ENCODE results near the gene MSANTD1.
"Not testable (repeated sequence)": the region's sequence is repeated elsewhere in the genome, so short reads cannot be mapped to it uniquely, and the experiment has no call there.

Gene MSANTD1

DNA sequence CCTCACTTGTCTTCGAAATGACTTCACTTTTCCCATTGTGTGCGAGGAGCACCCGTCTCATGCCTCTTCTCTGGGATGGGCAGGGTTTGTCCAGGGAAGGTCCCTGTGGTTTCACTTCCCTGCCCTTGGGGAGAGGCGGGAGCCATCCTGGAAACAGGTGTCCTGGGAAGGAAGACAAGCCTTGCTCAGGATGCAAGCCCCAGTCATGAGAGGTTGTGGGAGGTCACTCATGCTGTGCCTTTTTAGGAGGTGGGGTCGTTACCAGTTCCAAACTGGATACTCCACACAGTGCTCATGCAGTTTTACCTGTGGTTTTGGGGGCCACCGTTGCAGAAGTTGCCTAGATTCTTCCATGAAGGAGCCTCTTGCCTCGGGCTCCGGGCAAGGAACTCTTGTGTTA is 47.7 kb downstream of the MSANTD1 start:
- no peak for DNase-seq
- in situ Hi-C loops (cut with MboI; ENCODE audit: low pct_unique_long_range_greater_than_20kb, low sequenced_read_pairs) = no loop called here

DNA sequence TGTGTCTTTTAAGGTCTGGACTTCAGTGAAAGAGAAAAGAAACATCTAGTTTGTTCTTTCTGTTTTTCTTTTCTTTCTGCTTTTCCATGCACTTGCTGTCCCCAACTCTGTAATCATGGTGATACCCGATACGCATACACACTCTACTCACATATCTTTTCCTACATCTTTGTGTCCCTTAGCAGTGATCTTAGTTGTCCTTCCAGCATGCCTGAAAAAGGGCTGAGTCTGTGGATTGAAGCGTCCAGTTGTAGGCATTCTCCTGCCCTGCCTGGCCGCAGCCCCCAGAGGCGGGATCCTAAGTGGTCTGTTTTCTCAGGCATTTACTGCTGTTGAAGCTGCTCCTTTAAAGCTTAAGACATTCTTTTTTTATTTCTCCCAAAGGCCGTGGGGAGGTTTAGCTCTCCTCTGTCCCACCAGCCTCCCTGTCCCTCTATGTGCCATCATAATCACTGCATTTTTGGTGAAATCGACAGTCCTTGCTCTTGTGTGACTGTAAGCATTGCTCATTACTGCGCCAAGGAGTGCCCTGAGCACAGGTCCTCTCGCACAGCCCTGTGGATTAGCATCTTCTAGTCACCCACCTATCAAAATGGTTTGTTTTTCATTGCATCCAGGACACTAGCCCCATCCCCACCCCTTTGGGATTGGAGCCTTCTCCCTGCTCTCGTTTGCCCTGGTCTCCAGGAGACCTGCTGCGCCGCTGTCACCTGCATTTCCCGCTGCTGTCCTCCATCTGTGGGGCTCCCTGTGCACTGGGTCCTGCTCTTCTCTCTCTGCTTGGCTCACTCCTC is 48.3 kb downstream of the MSANTD1 start:
- DNase-seq = no peak
- in situ Hi-C loops (cut with MboI; ENCODE audit: low pct_unique_long_range_greater_than_20kb, low sequenced_read_pairs) = no loop called here

DNA sequence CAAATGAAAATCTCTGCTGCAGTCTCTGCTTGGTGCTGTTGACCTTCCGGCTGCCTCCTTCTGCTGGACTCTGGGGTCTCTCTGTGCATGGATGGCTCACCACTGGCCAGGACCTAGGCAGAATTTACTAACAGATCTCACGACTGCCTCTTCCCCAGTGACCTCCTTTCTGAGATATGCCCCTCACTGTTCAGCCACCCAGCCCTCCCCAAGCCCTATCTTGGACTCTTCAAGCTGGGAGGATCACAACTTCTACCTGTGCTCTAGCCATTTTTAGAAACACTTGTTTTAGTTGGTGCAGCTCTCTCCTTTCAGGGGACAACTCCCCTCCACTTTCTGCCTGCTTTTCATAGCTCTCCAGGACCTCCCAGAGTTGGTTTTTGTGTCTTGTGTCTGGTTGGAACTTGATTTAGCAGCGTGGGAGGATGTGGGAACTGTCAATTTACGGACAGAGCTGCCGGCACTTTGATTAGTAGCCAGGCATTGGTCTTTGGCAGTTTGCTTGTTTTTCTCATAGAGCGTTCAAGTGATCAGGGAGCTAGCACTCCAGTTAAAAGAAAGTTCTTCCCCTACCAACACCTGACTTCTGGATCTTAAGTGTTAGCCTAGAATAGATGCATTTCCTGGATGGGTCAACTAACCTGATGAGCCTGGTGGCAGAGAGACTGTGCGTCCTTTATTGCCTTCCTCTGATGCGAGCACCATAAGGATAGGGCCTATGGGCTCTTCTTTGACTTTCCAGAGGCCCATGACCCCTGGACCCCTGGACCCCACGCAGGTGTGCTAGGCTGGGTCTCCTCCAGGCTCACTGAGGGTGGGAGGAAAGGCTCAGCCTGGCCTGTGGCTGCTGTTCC is 50.4 kb downstream of the MSANTD1 start:
- in situ Hi-C loops (cut with MboI; ENCODE audit: low pct_unique_long_range_greater_than_20kb, low sequenced_read_pairs) = no loop called here
- no peak for DNase-seq

DNA sequence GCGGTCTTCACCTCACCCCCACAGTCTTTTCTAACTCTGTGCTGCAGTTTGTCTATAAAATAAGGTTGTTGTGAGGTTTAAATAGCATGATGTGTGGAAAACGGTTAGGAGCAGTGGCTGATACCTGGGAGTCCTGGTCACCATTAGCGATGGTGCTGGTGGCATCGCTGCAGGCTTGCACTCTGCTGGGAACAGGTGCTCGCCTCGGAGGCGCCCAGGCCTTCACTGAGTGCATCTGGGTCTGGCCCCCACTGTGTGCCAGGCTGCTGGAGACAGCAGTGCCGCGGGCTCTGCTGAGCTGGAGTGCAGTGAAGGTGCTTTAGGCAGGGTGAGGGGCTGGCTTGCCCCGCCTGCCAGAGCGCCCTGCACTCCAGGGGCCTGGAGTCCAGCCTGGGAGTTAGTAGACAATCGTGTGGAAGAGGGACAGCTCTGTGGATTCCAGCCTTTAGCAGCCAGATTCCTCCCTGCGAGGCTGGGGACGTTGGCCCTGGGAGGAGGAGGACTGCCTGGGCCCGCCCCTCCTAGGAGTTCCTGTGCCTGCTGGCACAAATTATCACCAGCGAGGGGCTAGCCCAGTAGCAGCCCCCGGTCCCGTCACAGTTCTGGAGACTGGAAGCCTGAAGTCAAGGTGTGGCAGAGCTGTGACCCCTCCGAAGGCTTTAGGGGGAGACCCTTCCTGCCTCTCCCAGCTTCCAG is 51.2 kb downstream of the MSANTD1 start:
- in situ Hi-C loops (cut with MboI; ENCODE audit: low pct_unique_long_range_greater_than_20kb, low sequenced_read_pairs) = no loop called here
- DNase-seq = no peak

DNA sequence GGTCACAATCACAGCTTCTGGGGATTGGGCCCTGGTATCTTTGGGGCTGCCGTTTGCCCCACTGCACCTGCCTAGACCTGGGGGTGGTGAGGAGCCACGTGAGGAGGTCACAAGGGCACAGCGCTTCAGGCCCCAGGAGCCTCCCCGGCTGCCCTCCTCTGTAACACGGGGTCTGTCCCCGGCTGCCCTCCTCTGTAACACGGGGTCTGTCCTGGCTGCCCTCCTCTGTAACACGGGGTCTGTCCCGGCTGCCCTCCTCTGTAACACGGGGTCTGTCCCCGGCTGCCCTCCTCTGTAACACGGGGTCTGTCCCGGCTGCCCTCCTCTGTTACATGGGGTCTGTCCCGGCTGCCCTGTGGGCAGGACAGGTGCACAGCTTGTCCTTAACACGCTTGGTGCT is 51.9 kb downstream of the MSANTD1 start:
- DNase-seq; in situ Hi-C loops (cut with MboI; ENCODE audit: low pct_unique_long_range_greater_than_20kb, low sequenced_read_pairs): not testable (repeated sequence)

DNA sequence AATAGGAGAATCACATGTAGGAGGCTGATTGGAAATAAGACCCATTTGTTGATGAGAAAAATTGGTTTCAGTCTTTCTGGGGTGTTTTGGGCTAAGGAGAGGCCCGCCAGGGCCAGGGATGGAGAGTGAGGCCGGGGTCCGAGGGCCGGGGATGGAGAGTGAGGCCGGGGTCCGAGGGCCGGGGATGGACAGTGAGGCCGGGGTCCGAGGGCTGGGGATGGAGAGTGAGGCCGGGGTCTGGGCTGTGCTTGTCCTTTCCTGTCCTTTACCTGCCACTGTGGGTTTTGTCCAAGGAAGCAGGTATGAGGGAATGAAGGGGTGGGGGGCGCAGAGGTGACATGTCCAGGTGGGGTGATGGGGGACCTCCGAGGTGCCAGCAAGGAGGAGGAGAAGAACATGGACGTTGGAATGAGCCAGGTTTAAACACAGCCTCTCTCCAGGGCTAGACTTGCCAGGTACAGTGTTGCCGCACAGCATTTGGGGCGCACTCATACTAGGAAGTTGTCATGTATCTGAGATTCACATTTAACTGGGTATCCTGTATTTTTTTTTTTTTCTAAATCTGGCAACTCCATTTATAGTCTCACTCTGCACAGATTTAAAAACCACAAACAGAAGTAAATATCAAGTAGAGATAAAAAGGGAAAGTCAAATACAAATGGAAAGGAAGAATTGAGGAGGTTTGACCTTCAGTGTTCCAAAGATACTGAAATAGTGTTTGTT is 52.7 kb downstream of the MSANTD1 start:
- in situ Hi-C loops (cut with MboI; ENCODE audit: low pct_unique_long_range_greater_than_20kb, low sequenced_read_pairs) = no loop called here
- peak; percentile 15 for DNase-seq

DNA sequence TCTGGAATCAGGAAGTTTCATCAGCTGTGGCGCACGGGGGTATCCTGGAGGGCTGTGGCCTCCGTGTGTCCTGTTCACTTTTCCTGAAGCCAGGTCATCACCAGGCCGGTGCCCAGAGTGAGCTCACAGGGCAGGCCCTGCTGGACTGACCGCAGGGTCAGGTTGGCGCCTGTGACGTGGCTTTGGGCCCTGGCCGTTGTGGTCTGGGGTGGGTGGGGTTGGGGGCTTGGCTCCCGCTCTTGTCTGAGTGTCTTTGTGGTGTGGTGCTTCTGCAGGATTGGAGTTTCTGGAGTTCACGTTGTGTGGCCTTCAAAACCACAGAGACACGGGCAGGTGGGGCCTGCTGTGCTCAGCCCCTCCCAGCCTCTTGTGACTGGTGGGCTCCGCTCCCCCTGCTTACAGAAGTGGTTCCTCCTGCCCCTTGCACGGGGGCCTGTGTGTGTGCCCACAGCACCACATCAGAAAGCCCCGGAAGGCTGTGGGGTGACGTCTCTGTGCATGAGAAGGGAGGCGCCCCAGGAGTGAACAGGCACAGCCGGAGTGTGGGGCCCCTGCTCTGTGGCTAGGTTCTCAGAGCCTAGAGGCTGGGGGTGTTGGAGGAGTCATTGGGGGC is 53.3 kb downstream of the MSANTD1 start:
- peak; percentile 27 for DNase-seq
- in situ Hi-C loops (cut with MboI; ENCODE audit: low pct_unique_long_range_greater_than_20kb, low sequenced_read_pairs) = no loop called here

DNA sequence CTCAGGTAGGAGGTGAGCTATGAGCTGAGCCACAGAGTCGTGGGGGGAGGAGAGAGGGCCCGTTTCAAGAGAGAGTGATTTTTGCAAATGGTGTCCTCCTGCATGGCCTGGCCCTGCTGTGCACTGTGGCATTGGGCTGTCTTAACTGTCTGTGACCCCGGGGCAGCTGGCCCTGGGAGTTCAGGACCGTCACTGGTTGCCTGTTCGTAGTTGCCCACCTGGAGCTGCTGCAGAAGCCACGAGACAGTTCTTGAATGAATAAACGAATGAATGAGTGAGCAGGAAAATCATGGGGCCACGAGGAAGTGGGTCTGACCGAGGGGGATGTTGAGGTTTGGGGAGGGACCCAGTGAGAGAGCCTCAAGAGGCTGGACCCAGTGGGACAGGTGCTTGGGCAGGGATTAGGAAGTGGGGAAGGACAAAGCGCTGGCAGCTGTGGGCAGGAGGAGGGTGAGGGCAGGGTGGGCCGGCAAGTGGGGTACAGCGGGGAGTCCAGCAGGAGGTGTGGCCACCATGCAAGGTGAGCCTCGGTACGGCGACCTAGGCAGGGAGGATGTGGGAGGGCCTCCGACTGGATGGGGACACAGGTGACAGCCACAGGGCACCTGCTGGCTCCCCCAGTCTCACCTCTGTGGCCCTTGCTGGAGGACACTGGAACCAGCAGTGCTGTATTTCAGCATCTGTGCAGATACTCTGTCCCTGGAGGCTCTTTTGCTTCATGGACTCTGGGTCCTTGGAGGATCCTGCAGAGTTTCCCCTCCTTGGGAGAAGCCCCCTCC is 54.0 kb downstream of the MSANTD1 start:
- in situ Hi-C loops (cut with MboI; ENCODE audit: low pct_unique_long_range_greater_than_20kb, low sequenced_read_pairs) = no loop called here
- DNase-seq = peak; percentile 45

DNA sequence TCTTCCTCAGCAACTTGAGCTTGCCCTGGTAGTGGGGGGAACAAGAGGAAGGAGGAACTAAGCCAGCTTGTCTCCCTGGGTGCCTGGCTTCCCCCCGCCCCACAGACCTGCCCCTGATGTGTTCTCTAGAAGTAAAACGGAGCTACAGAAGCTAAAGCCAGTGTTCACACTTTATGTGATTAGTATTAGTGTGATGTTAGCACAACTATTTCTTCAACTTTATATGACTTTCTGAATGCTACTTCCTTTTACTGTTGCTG is 54.5 kb downstream of the MSANTD1 start:
- DNase-seq = peak; percentile 18
- in situ Hi-C loops (cut with MboI; ENCODE audit: low pct_unique_long_range_greater_than_20kb, low sequenced_read_pairs) = no loop called here

DNA sequence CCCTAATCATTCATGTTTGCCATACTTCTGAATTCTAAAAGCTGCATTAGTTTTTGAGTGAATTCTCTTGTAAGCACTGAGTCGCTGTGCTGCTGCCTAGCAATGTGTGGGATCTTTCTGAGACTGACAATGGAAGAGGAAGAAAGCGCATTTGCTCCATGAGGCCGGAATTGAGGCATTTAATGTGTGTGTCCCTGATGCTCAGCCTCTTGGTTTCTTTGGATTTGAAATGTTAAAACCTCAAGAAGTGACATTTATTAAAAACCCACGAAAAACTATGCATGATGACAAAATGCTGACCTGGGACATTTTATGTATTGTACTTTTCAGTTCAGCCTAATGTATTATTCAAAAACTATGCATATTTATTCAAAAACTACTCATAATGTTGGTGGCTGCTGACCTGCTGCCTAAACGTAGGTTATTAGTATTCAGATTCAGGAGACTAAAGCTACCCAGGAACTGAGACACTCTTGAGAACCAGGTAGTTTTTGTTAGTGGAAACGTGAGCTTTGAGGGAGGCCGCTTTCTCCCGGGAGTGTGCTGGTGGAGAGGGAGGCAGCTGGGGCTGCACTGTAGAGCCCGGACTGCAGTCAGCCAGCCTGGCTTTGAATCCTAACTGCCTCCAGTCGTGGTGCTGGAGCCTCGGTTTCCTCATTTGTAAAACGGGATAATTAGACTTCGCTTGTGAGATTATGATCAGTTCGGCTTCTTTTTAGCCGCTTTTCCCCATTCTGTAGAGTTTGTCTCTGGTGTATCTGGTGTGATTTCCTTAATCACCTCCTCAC is 55.2 kb downstream of the MSANTD1 start:
- in situ Hi-C loops (cut with MboI; ENCODE audit: low pct_unique_long_range_greater_than_20kb, low sequenced_read_pairs) = no loop called here
- DNase-seq = no peak

DNA sequence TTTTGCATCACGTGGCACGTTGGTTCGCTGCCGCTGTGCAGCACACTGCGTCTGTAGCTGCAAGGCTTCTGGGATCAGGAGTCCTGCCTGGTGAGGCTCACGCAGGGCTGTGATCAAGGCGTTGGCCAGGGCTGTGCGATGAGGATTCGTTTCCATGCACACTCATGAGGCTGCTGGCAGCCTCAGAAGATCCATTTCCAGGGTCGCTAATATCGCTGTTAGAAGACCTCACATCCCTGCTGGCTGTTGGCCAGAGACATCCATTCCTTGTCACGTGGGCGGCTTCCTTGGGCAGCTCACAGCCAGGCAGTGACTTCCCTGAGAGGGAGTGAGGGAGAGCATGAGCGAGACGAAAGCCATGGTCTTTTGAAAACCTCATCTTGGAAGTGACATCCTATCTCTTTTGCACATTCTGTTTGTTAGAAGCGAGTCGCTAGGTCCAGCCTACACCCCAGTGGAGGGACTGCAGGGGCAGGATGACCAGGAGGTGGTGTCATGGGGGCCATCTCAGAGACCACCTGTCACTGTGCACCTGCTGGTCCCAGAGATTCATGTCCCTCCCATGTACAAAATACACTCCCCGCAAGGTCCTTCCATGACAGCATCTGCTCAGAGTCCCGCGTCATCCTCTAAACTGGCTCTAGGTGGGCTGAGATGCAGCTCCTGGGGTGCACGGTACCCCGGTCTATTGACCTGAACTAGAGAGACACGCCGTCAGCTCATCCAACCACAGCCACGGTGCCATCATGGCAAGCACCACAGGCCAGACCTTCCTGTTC is 56.1 kb downstream of the MSANTD1 start:
- in situ Hi-C loops (cut with MboI; ENCODE audit: low pct_unique_long_range_greater_than_20kb, low sequenced_read_pairs) = no loop called here
- DNase-seq = no peak

DNA sequence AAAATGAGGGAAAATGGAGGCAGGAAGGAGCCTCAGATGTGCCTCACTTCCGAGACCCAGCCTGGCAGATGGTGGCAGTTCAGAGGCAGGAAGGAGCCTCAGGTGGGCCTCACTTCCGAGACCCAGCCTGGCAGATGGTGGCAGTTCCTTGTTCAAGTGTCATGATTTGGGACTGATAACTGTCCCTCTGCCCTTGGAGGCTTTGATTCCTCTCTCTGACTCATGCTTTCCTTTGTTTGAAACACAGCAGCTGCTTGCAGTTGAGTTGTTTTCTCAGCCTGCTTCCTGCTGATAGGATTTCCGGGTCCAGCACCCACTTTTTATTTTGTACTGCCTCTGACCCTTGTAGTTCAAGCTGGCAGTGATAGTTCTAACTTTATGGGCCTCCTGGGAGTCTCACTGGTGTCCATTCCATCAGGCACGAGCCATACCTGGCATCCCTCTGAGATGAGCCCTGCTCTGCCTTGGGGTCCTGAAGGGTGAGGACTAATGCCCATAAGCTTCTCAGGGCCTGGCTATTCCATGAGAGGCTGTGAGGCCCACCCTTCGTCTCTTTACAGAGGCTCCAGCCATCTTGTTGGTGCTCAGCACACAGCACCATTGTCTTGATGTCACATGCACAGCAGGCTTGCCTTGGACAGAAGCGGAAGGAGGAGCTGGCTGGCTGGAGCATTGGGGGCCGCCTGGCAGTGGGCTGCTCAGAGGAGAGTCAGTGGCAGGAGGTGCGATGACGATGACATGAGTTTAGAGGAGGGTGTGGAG is 56.8 kb downstream of the MSANTD1 start:
- in situ Hi-C loops (cut with MboI; ENCODE audit: low pct_unique_long_range_greater_than_20kb, low sequenced_read_pairs) = no loop called here
- peak; percentile 84 for DNase-seq
